Testis (tissue), 3 donors: ENCODE measurements around the gene PRKAR2B. TPM values are rescaled to one million over a fixed set of nuclear protein-coding genes. Genes with fewer than 3 reads are reported as not detected.

ENCODE experiments used
- DNase-seq: peaks from one replicate; pipeline ENCODE4 v3.0.0-alpha.2; 2019
- H3K27ac ChIP-seq, 2 donors: fragments of 200-600 bp; sonication (generic); one replicate each; pipeline ENCODE4 v1.5.1; 2019
- H3K27me3 ChIP-seq: fragments of 200-600 bp; sonication (generic); one replicate; pipeline ENCODE4 v1.5.1; 2019
- H3K36me3 ChIP-seq: fragments of 200-600 bp; sonication (generic); one replicate; pipeline ENCODE4 v1.5.1; 2017; ENCODE audit warnings: low read depth; ENCODE audit errors: missing control alignments
- H3K4me1 ChIP-seq: fragments of 200-600 bp; sonication (generic); one replicate; pipeline ENCODE4 v1.5.1; 2019
- H3K4me3 ChIP-seq, 2 donors: fragments of 200-600 bp; sonication (generic); one replicate each; pipeline ENCODE4 v1.5.1; 2017 to 2019
- H3K9me3 ChIP-seq: fragments of 200-600 bp; sonication (generic); one replicate; pipeline ENCODE4 v1.5.1; 2017
- POLR2A ChIP-seq: fragments of 450-650 bp; IDR thresholded peaks from one replicate; pipeline ENCODE4 v1.6.1; 2017; ENCODE audit warnings: antibody characterized with exemption, mild to moderate bottlenecking, moderate library complexity
- WGBS, 2 donors: methylation state at CpG; one replicate each; pipeline ENCODE4 v1.1.5; 2018; 5-methylcytosine and 5-hydroxymethylcytosine counted together
- intact Hi-C: fragments of 100-400 bp; cut with DNase I; formaldehyde crosslinking; loops from one replicate; pipeline ENCODE4 v1.15.1; 2023; ENCODE audit warnings: low total_unique reads
- polyA plus RNA-seq: library from polyadenylated mRNA; stranded (reverse); fragments of 350-450 nt; fragmentation: Illumina TruSeq; extraction: RNeasy Lipid Tissue Mini Kit (QIAGEN cat#74804); gene quantifications from one replicate; pipeline ENCODE4 v1.2.3, GENCODE V29; 2014; ENCODE audit warnings: low read depth, low replicate concordance; ENCODE audit not compliant: insufficient read depth
- total RNA-seq, 2 donors: library from RNA; depleted of rRNA; stranded (reverse); fragments of >200 nt; gene quantifications; one replicate each; pipeline ENCODE4 v1.2.3, GENCODE V29; 2016
- TF ChIP-seq, protein P1 (sequence below), 3 experiments: fragments of 450-650 bp in 2 of 3; fragments of 200-600 bp in 1 of 3; sonication (generic) in 1 of 3; IDR thresholded peaks; one replicate each; pipeline ENCODE4 v1.5.1; 2016 to 2019; ENCODE audit warnings: antibody characterized with exemption in 3 of 3, mild to moderate bottlenecking in 2 of 3, moderate library complexity in 1 of 3

The PRKAR2B gene
- total and polyA plus RNA-seq, 3 donors from 2014 or later: 51.7 to 81.8 (median 66.3) TPM

- H3K9me3 ChIP-seq: no peaks in the 10 kb centered on the region
- no peaks in the 10 kb centered on the region for H3K4me1 ChIP-seq
- 82 to 85% methylated on average over 2 of the region's 2 CpGs for WGBS, 2 donors
- no peaks in the 10 kb centered on the region for H3K27me3 ChIP-seq
- DNase-seq: no peak
- H3K36me3 ChIP-seq: no peaks in the 10 kb centered on the region
- H3K27ac ChIP-seq: no peak overlapping the region
- TF ChIP-seq, protein P1, sequence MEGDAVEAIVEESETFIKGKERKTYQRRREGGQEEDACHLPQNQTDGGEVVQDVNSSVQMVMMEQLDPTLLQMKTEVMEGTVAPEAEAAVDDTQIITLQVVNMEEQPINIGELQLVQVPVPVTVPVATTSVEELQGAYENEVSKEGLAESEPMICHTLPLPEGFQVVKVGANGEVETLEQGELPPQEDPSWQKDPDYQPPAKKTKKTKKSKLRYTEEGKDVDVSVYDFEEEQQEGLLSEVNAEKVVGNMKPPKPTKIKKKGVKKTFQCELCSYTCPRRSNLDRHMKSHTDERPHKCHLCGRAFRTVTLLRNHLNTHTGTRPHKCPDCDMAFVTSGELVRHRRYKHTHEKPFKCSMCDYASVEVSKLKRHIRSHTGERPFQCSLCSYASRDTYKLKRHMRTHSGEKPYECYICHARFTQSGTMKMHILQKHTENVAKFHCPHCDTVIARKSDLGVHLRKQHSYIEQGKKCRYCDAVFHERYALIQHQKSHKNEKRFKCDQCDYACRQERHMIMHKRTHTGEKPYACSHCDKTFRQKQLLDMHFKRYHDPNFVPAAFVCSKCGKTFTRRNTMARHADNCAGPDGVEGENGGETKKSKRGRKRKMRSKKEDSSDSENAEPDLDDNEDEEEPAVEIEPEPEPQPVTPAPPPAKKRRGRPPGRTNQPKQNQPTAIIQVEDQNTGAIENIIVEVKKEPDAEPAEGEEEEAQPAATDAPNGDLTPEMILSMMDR (IDR thresholded peaks at IDR 0.05): no peak
- no peak for TF ChIP-seq POLR2A
- intact Hi-C loops: no loop called here
- no peak overlapping the region for H3K4me3 ChIP-seq
Observed at GRCh38 chr7:107001490-107001889, 43.0 kb upstream of the PRKAR2B start.

DNA sequence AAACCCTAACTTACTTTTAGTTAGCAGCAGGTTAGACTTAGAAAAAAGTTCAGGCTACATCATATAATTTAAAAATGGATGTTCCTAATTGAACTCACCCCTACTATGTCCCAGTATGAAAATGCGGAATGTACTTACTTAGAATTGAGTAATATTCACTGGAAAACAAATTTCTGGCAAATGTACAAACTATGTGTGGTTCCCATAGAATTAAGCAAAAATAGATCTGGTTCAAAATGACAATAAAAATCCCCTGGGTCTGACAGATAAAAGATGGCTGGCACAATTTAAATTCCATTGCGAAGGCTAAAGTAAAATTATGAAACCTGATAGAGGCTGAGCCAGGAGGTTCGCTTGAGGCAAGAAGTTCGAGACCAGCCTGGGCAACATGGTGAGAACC, 42.4 kb upstream of the PRKAR2B start:
- TF ChIP-seq, protein P1 (IDR thresholded peaks at IDR 0.05): no peak
- TF ChIP-seq POLR2A: no peak
- Histone ChIP-seq H3K27ac (no peak overlapping the region), H3K4me1 (no peaks in the 10 kb centered on the region), H3K27me3 (no peaks in the 10 kb centered on the region), H3K9me3 (no peaks in the 10 kb centered on the region), H3K36me3 (no peaks in the 10 kb centered on the region), H3K4me3 (no peak overlapping the region)
- DNase-seq: no peak
- 85 to 94% methylated on average over 4 of the region's 4 CpGs for WGBS, 2 donors
- intact Hi-C loops: no loop called here

DNA sequence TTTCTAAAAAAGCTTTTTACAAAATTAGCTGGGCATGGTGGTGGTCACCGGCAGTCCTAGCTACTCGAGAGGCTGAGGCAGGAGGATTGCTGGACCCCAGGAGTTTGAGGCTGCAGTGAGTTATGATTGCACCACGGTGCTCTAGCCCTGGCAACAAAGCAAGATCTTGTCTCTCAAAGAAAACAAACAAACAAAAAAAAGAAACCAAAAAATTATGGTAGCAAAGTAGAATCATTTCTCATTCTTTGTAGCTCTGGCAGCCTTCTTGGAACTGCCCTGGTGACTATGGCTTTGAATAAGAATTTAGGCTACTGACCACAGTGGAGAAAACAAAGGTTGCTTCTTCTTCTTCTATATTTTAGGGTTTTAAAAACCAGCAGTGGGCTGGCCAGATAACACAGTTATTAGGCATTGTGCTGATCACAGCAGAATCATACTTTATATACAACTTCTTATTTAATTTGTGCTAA, 41.9 kb upstream of the PRKAR2B start:
- no peaks in the 10 kb centered on the region for H3K36me3 ChIP-seq
- no peaks in the 10 kb centered on the region for H3K9me3 ChIP-seq
- TF ChIP-seq, protein P1 (IDR thresholded peaks at IDR 0.05): no peak
- TF ChIP-seq POLR2A: no peak
- H3K27me3 ChIP-seq: no peaks in the 10 kb centered on the region
- H3K4me3 ChIP-seq: no peak overlapping the region
- intact Hi-C loops: no loop called here
- no peaks in the 10 kb centered on the region for H3K4me1 ChIP-seq
- no peak for DNase-seq
- WGBS, 2 donors: 78 to 86% methylated on average over 3 of the region's 3 CpGs
- H3K27ac ChIP-seq: no peak overlapping the region

DNA sequence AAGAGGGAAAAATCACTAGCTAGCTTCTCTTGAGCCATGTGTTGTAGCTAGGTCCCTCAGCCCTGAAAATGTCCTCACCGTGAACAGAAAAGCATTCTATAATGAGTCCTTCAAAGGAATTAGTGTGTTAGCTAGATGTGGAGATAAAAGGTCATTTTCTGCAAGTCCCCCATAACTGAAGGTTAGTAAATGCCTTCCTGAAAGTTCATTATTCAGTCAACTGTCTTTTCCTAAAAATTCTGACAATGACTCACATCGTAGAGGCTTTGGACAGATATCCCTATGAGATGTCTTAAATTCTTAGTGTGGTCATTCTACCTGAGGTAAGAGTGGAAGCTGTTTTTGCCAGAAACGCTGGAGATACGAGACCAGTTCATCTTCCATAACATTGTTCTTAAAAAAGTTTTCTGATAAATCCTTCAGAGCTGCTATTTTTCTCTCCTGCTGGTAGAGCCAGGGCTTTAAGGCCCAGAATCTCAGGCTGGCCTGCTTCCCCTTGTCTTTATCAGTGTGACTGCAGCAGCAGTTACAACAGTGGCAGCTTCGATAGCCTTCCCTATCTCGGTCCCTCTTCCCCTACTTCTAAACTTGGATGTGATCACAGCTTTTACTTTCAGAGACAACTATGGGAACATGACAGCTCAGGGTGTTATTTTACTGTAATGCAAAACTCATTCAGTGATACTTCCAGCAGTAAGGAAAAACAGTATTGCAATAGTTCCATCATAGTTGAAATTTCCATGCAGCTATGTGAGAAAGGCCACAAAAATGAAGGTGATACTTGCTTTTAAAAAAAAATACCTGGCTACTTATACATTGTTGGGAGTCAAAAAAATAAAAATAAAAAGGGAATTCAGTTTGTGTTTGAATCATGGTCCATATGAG, 37.3 kb upstream of the PRKAR2B start:
- Histone ChIP-seq H3K4me3 (no peak overlapping the region), H3K27ac (peak overlapping the region in 1 of 2 donors; percentile 2), H3K4me1 (no peaks in the 10 kb centered on the region), H3K27me3 (no peaks in the 10 kb centered on the region), H3K36me3 (no peaks in the 10 kb centered on the region), H3K9me3 (no peaks in the 10 kb centered on the region)
- no peak for TF ChIP-seq POLR2A
- TF ChIP-seq, protein P1 (IDR thresholded peaks at IDR 0.05): no peak
- 51 to 64% methylated on average over 6 of the region's 6 CpGs for WGBS, 2 donors
- intact Hi-C loops: no loop called here
- DNase-seq: peak; percentile 43

- Histone ChIP-seq H3K9me3 (no peaks in the 10 kb centered on the region), H3K4me3 (no peak overlapping the region), H3K36me3 (no peaks in the 10 kb centered on the region), H3K27me3 (no peaks in the 10 kb centered on the region), H3K27ac (no peak overlapping the region), H3K4me1 (no peaks in the 10 kb centered on the region)
- no peak for TF ChIP-seq POLR2A
- TF ChIP-seq, protein P1 (IDR thresholded peaks at IDR 0.05): no peak
- no peak for DNase-seq
- 50 to 52% methylated on average over 2 of the region's 2 CpGs for WGBS, 2 donors
- intact Hi-C loops: no loop called here
Observed at GRCh38 chr7:107007892-107008287, 36.6 kb upstream of the PRKAR2B start.
